Gastrocnemius medialis (tissue), 4 donors: Measurements from ENCODE around the gene HLA-F. TPM values are rescaled to one million over a fixed set of nuclear protein-coding genes. Genes with fewer than 3 reads are reported as not detected.

Experiments
- ATAC-seq, 2 donors: fragments of 150-250 bp; one replicate each; pipeline ENCODE4 v1.9.1; 2016
- DNase-seq, 2 donors: peaks; one replicate each; pipeline ENCODE4 v3.0.0-alpha.2; 2019
- H3K27ac ChIP-seq, 4 donors: fragments of 200-600 bp; sonication (generic); 1 replicate in 1 of 4; 2 replicates in 3 of 4; pipeline ENCODE4 v1.5.1; 2016 to 2018; ENCODE audit warnings: mild to moderate bottlenecking in 2 of 4, moderate library complexity in 1 of 4
- H3K27me3 ChIP-seq, 3 donors: fragments of 200-600 bp; sonication (generic) in 2 of 3; 1 replicate in 1 of 3; 2 replicates in 2 of 3; pipeline versions ENCODE4 v1.5.1 to v1.6.0; 2016 to 2019; ENCODE audit warnings: mild to moderate bottlenecking in 1 of 3, moderate library complexity in 1 of 3
- H3K36me3 ChIP-seq, 2 donors: fragments of 200-600 bp; sonication (generic) in 1 of 2; one replicate each; pipeline ENCODE4 v1.5.1; 2017 to 2018
- H3K4me1 ChIP-seq, 2 donors: fragments of 200-600 bp; sonication (generic) in 1 of 2; one replicate each; pipeline ENCODE4 v1.5.1; 2016 to 2017; ENCODE audit warnings: mild to moderate bottlenecking in 2 of 2
- H3K4me3 ChIP-seq, 4 donors: fragments of 200-600 bp; sonication (generic) in 3 of 4; 1 replicate in 1 of 4; 2 replicates in 3 of 4; pipeline ENCODE4 v1.5.1; 2016 to 2019; ENCODE audit warnings: mild to moderate bottlenecking in 2 of 4
- H3K9me3 ChIP-seq, 3 donors: fragments of 200-600 bp; sonication (generic) in 2 of 3; 1 replicate in 1 of 3; 2 replicates in 2 of 3; pipeline ENCODE4 v1.5.1; 2016 to 2019
- POLR2A ChIP-seq, 2 donors: fragments of 450-650 bp; IDR thresholded peaks; one replicate each; pipeline ENCODE4 v1.6.1; 2017; ENCODE audit warnings: antibody characterized with exemption in 2 of 2, mild to moderate bottlenecking in 2 of 2, moderate library complexity in 2 of 2
- in situ Hi-C, 4 donors: fragments of 200-750 bp; cut with MboI; loops; one replicate each; pipeline versions ENCODE4 v1.15.0 to v1.8.0; 2017; ENCODE audit warnings: low sequenced_read_pairs in 4 of 4
- intact Hi-C: fragments of 100-400 bp; cut with DNase I; formaldehyde crosslinking; loops from one replicate; pipeline ENCODE4 v1.15.1; 2023; ENCODE audit warnings: low total_unique reads
- total RNA-seq, 4 donors: library from RNA; depleted of rRNA; stranded (reverse); fragments of >200 nt; gene quantifications; one replicate each; pipeline versions ENCODE4 v1.1.0 to v1.2.3, GENCODE V29; 2016
- TF ChIP-seq, protein P1 (sequence below), 5 experiments: fragments of 450-650 bp in 3 of 5; fragments of 200-600 bp in 2 of 5; sonication (generic) in 2 of 5; IDR thresholded peaks in 4 of 5; conservative IDR thresholded peaks in 1 of 5; 1 replicate in 4 of 5; 2 replicates in 1 of 5; pipeline ENCODE4 v1.5.1; 2016 to 2019; ENCODE audit warnings: antibody characterized with exemption in 5 of 5, mild to moderate bottlenecking in 3 of 5, moderate library complexity in 3 of 5

Gene HLA-F
- total RNA-seq, 4 donors from 2014 or later, result 9.6 to 22.1 (median 13.0) TPM

DNA sequence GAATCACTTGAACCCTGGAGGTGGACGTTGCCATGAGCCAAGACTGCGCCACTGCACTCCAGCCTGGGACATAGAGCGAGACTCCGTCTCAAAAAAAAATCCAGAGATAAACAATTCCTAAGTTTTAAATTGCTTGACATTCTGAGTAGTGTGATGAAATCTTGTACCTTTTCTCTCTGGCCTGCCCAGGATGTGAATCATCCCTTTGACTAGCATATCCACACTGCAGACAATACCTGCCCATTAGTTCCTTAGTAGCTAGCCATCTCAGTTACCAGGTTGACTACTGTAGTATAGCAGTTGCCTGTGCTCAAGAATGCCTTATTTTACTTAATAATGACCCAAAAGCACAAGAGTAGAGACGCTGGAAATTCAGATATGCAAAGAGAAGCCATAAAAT is 45.1 kb upstream of the HLA-F start:
- in situ Hi-C loops (no loop called here), intact Hi-C loops (no loop called here)
- DNase-seq (no peak), ATAC-seq (no peak)
- no peaks in the 10 kb centered on the region for H3K9me3 ChIP-seq
- no peak overlapping the region for H3K27ac ChIP-seq
- TF ChIP-seq, protein P1, sequence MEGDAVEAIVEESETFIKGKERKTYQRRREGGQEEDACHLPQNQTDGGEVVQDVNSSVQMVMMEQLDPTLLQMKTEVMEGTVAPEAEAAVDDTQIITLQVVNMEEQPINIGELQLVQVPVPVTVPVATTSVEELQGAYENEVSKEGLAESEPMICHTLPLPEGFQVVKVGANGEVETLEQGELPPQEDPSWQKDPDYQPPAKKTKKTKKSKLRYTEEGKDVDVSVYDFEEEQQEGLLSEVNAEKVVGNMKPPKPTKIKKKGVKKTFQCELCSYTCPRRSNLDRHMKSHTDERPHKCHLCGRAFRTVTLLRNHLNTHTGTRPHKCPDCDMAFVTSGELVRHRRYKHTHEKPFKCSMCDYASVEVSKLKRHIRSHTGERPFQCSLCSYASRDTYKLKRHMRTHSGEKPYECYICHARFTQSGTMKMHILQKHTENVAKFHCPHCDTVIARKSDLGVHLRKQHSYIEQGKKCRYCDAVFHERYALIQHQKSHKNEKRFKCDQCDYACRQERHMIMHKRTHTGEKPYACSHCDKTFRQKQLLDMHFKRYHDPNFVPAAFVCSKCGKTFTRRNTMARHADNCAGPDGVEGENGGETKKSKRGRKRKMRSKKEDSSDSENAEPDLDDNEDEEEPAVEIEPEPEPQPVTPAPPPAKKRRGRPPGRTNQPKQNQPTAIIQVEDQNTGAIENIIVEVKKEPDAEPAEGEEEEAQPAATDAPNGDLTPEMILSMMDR (IDR thresholded peaks at IDR 0.05 in 4 of 5, conservative IDR thresholded peaks at IDR 0.05 in 1 of 5), result no peak
- no peak for TF ChIP-seq POLR2A (IDR thresholded peaks at IDR 0.05)
- peaks cover 0 to 5% (median 0%) of the 10 kb centered on the region in 3 donors for H3K27me3 ChIP-seq
- no peak overlapping the region for H3K4me3 ChIP-seq
- H3K4me1 ChIP-seq, result no peaks in the 10 kb centered on the region
- no peaks in the 10 kb centered on the region for H3K36me3 ChIP-seq

DNA sequence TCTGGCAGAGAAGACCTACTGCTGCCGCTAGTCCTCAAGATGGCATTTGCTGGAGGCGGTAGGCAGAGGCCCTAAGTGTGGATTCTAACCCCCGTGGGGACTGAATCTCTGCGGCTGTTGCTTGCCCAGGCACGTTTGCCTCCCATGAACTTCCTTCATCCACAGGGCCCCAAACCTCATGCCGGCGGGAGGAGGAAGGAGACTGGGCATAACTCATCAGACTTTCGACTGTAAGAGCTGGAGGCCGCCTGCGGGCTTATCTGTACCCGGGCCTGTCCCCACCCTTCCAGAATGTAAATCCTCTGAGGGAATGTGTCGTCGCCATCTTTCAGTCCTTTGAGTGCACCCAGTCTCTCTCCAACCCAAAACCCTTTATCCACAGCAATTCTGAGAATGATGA is 43.3 kb upstream of the HLA-F start:
- peaks cover 0 to 7% (median 0%) of the 10 kb centered on the region in 3 donors for H3K27me3 ChIP-seq
- intact Hi-C loops, result no loop called here
- TF ChIP-seq, protein P1 (IDR thresholded peaks at IDR 0.05 in 4 of 5, conservative IDR thresholded peaks at IDR 0.05 in 1 of 5), result no peak
- no peak for TF ChIP-seq POLR2A (IDR thresholded peaks at IDR 0.05)
- no peaks in the 10 kb centered on the region for H3K9me3 ChIP-seq
- H3K27ac ChIP-seq, result no peak overlapping the region
- no peak for DNase-seq
- in situ Hi-C loops, result no loop called here
- H3K36me3 ChIP-seq, result no peaks in the 10 kb centered on the region
- no peak for ATAC-seq
- no peaks in the 10 kb centered on the region for H3K4me1 ChIP-seq
- no peak overlapping the region for H3K4me3 ChIP-seq

GRCh38 chr6:29680416-29680815 is 42.8 kb upstream of the HLA-F start:
- Histone ChIP-seq H3K4me3 (no peak overlapping the region), H3K4me1 (no peaks in the 10 kb centered on the region), H3K27me3 (peaks cover 0 to 7% (median 0%) of the 10 kb centered on the region in 3 donors), H3K9me3 (no peaks in the 10 kb centered on the region), H3K27ac (no peak overlapping the region), H3K36me3 (no peaks in the 10 kb centered on the region)
- in situ Hi-C loops, result no loop called here
- no peak for DNase-seq
- intact Hi-C loops, result no loop called here
- TF ChIP-seq, protein P1 (IDR thresholded peaks at IDR 0.05 in 4 of 5, conservative IDR thresholded peaks at IDR 0.05 in 1 of 5), result no peak
- no peak for TF ChIP-seq POLR2A (IDR thresholded peaks at IDR 0.05)
- no peak for ATAC-seq

- DNase-seq, result no peak
- TF ChIP-seq, protein P1 (IDR thresholded peaks at IDR 0.05 in 4 of 5, conservative IDR thresholded peaks at IDR 0.05 in 1 of 5), result no peak
- TF ChIP-seq POLR2A (IDR thresholded peaks at IDR 0.05), result no peak
- in situ Hi-C loops, result no loop called here
- H3K27me3 ChIP-seq, result peaks cover 0 to 7% (median 0%) of the 10 kb centered on the region in 3 donors
- no peak for ATAC-seq
- H3K36me3 ChIP-seq, result no peaks in the 10 kb centered on the region
- H3K9me3 ChIP-seq, result no peaks in the 10 kb centered on the region
- H3K4me1 ChIP-seq, result no peaks in the 10 kb centered on the region
- H3K4me3 ChIP-seq, result no peak within 1 kb of the TSS
- intact Hi-C loops, result no loop called here
- H3K27ac ChIP-seq, result no peak within 1 kb of the TSS
Observed at GRCh38 chr6:29680904-29681303, 42.3 kb upstream of the HLA-F start, which contains the start of gene ZFP57. TSS of gene ZFP57 (minus strand) at chr6:29681152. CDS start at chr6:29677003, 4,149 bp downstream.

- Histone ChIP-seq H3K9me3 (no peaks in the 10 kb centered on the region), H3K36me3 (no peaks in the 10 kb centered on the region), H3K27ac (no peak overlapping the region), H3K27me3 (peaks cover 0 to 7% (median 0%) of the 10 kb centered on the region in 3 donors), H3K4me1 (no peaks in the 10 kb centered on the region), H3K4me3 (no peak overlapping the region)
- TF ChIP-seq, protein P1 (IDR thresholded peaks at IDR 0.05 in 4 of 5, conservative IDR thresholded peaks at IDR 0.05 in 1 of 5), result no peak
- no peak for TF ChIP-seq POLR2A (IDR thresholded peaks at IDR 0.05)
- DNase-seq (no peak), ATAC-seq (no peak)
- intact Hi-C loops (no loop called here), in situ Hi-C loops (no loop called here)
Observed at GRCh38 chr6:29681811-29682210, 41.4 kb upstream of the HLA-F start.
